C1 segment of cervical spinal cord (tissue), 14 donors: ENCODE data around the gene TSSK6.

ENCODE experiments used
- DNase-seq, 14 donors: peaks; one replicate each; lab custom pipeline; 2025; lab: John Stamatoyannopoulos, UW

Gene TSSK6

DNA sequence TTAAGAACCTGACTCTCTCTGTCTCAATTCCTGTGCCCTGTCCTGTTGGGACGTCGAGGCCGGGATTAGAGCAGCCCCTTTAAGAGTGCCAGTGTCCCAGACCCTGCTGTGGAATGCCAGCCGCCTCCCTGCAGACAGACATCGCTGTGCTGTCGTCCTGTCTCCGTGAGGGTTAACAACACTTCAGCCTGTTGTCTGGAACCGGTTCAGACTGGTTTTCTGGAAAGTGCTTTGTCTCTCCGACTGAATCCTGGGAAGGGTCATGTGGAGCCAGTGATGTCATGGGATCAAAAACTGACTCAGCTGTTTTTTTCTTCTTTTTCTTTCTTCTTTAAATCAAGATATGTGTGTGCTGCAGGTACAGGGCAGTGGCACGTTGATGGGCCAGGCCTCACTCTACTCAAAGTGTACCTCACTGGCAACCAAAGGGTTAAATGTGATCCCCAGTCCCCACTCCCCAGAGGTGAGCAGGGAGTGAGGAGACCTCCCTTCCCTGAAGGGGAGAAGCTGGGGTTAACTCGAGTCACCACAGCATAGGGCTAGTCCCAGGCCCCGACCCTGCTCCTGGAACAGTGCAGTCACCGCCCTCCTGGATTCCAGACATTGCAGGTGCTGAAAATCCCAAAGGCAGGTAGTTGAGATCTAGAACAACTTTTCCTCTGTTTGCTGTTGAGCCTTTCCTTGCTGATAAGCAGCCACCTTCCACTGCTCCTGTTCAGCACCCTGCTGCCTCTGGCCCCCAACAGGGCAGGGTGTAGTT lies 50.8 kb downstream of the TSSK6 start:
- peak in 6 of 14 donors; percentile 21 to 56 (median 30) for DNase-seq
